Measurements from ENCODE around the gene ASB3.

Gene ASB3

DNA sequence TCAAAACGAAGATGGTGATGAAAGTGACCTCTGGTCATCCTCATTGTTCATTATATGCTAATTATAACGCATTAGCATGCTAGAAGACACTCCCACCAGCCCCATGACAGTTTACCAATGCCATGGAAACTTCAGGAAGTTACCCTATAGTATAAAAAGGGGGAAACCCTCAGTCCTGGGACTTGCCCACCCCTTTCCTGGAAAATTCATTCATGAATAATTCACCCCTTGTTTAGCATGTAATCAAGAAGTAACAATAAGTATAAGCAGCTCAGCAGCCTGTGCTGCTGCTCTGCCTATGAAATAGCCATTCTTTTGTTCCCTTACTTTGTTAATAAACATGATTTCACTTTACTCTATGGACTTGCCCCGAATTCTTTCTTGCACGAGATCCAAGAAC lies 89.7 kb downstream of the ASB3 start:
- H3K9ac ChIP-seq (ENCODE audit: low read length): no peak overlapping the region
- no peak overlapping the region for H2AFZ ChIP-seq (ENCODE audit: low read length)
- H3K4me3 ChIP-seq (ENCODE audit: low read length): no peak overlapping the region
- H3K27ac ChIP-seq (ENCODE audit: low read length): no peak overlapping the region
- no peaks in the 10 kb centered on the region for H4K20me1 ChIP-seq (ENCODE audit: insufficient read depth, low read length)
- no peaks in the 10 kb centered on the region for H3K4me1 ChIP-seq (ENCODE audit: low read length)
- no peaks in the 10 kb centered on the region for H3F3A ChIP-seq (ENCODE audit: insufficient read depth, low read length)
- H3K27me3 ChIP-seq (replicated peaks; ENCODE audit: insufficient read depth, low read length): no peaks in the 10 kb centered on the region
- no peaks in the 10 kb centered on the region for H3K9me2 ChIP-seq (replicated peaks; ENCODE audit: insufficient read depth, low read length)
- H3K9me3 ChIP-seq (replicated peaks; ENCODE audit: insufficient read depth, low read length): no peaks in the 10 kb centered on the region
- no peaks in the 10 kb centered on the region for H3K79me2 ChIP-seq (ENCODE audit: low read length)
- H3K4me2 ChIP-seq (ENCODE audit: low read depth, low read length): no peak overlapping the region
- TF ChIP-seq EZH2 (optimal IDR thresholded peaks at IDR 0.05; ENCODE audit: low read depth, low read length): no peak
- TF ChIP-seq, protein P1, sequence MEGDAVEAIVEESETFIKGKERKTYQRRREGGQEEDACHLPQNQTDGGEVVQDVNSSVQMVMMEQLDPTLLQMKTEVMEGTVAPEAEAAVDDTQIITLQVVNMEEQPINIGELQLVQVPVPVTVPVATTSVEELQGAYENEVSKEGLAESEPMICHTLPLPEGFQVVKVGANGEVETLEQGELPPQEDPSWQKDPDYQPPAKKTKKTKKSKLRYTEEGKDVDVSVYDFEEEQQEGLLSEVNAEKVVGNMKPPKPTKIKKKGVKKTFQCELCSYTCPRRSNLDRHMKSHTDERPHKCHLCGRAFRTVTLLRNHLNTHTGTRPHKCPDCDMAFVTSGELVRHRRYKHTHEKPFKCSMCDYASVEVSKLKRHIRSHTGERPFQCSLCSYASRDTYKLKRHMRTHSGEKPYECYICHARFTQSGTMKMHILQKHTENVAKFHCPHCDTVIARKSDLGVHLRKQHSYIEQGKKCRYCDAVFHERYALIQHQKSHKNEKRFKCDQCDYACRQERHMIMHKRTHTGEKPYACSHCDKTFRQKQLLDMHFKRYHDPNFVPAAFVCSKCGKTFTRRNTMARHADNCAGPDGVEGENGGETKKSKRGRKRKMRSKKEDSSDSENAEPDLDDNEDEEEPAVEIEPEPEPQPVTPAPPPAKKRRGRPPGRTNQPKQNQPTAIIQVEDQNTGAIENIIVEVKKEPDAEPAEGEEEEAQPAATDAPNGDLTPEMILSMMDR (IDR thresholded peaks at IDR 0.05; ENCODE audit: low read length): no peak
- TF ChIP-seq EZH2phosphoT487 (IDR thresholded peaks at IDR 0.05; ENCODE audit: low read length): no peak
- H3K36me3 ChIP-seq (replicated peaks; ENCODE audit: insufficient read depth, low read length): peaks cover 8% of the 10 kb centered on the region; the same call in 1 of the 2 replicates
- DNase-seq: no peak

DNA sequence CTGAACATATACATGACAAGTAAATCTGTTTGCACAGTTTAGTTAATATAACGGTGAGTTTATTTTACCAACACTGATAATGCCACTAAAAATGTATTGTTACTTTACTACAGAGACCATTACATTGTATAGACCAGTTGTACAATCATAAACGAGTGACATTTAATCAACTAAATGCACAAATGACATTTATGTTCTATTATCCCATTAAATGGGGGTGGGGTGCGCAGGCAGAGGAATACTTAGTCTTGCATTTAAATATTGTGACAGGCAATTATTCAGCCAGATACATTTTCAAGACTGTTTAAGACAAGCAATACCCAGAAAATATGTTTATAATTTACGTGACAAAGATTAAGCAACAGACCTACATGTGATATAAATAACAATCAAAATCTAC lies 91.2 kb downstream of the ASB3 start:
- Histone ChIP-seq H3K9ac (ENCODE audit: low read length) (no peak overlapping the region), H3K9me3 (replicated peaks; ENCODE audit: insufficient read depth, low read length) (no peaks in the 10 kb centered on the region), H3K27ac (ENCODE audit: low read length) (no peak overlapping the region), H3K9me2 (replicated peaks; ENCODE audit: insufficient read depth, low read length) (no peaks in the 10 kb centered on the region), H3K79me2 (ENCODE audit: low read length) (no peaks in the 10 kb centered on the region), H3K4me1 (ENCODE audit: low read length) (no peaks in the 10 kb centered on the region), H4K20me1 (ENCODE audit: insufficient read depth, low read length) (no peaks in the 10 kb centered on the region), H3F3A (ENCODE audit: insufficient read depth, low read length) (no peaks in the 10 kb centered on the region), H3K4me2 (ENCODE audit: low read depth, low read length) (no peak overlapping the region), H3K4me3 (ENCODE audit: low read length) (no peak overlapping the region), H3K36me3 (replicated peaks; ENCODE audit: insufficient read depth, low read length) (peaks cover 8% of the 10 kb centered on the region; the same call in 1 of the 2 replicates), H3K27me3 (replicated peaks; ENCODE audit: insufficient read depth, low read length) (no peaks in the 10 kb centered on the region), H2AFZ (ENCODE audit: low read length) (no peak overlapping the region)
- TF ChIP-seq EZH2 (optimal IDR thresholded peaks at IDR 0.05; ENCODE audit: low read depth, low read length): no peak
- TF ChIP-seq, protein P1 (IDR thresholded peaks at IDR 0.05; ENCODE audit: low read length): no peak
- TF ChIP-seq EZH2phosphoT487 (IDR thresholded peaks at IDR 0.05; ENCODE audit: low read length): no peak
- DNase-seq: no peak

DNA sequence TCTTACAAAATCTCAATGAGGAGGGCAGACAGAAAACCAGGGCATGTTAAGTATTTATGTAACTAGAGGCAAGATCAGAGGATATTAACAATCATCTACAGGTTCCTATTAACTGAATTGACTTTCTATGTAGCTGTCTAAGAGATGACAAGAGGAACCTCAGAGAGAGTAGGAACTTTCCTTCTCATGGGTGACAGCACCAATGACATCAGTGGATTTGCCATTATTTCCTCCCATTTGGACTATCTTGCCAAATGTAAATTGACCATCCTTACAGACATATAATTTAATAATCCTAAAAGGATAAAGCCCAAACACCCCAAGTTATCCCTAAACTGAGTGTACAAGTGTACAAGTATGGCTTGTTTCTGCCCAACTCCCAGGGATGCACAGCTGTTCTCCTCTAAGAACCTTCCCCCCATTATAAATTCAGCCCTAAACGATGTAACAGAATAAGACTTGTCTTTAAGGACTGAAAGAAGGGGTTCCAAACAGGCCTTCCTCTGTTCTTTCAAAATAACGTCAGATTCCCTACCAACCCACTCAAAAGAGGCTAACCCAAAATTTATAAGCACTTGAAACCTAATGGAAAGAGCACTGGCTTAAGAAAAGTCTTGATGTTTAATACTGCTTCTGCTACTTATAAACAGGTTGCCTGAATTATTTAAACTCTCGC lies 92.5 kb downstream of the ASB3 start:
- no peaks in the 10 kb centered on the region for H3K9me2 ChIP-seq (replicated peaks; ENCODE audit: insufficient read depth, low read length)
- no peaks in the 10 kb centered on the region for H3K27me3 ChIP-seq (replicated peaks; ENCODE audit: insufficient read depth, low read length)
- no peaks in the 10 kb centered on the region for H3K79me2 ChIP-seq (ENCODE audit: low read length)
- no peaks in the 10 kb centered on the region for H3K9me3 ChIP-seq (replicated peaks; ENCODE audit: insufficient read depth, low read length)
- no peak for TF ChIP-seq EZH2 (optimal IDR thresholded peaks at IDR 0.05; ENCODE audit: low read depth, low read length)
- TF ChIP-seq EZH2phosphoT487 (IDR thresholded peaks at IDR 0.05; ENCODE audit: low read length): no peak
- TF ChIP-seq, protein P1 (IDR thresholded peaks at IDR 0.05; ENCODE audit: low read length): no peak
- no peaks in the 10 kb centered on the region for H3K4me1 ChIP-seq (ENCODE audit: low read length)
- H3K9ac ChIP-seq (ENCODE audit: low read length): no peak overlapping the region
- no peaks in the 10 kb centered on the region for H4K20me1 ChIP-seq (ENCODE audit: insufficient read depth, low read length)
- H3K36me3 ChIP-seq (replicated peaks; ENCODE audit: insufficient read depth, low read length): no peaks in the 10 kb centered on the region
- H2AFZ ChIP-seq (ENCODE audit: low read length): no peak overlapping the region
- H3K27ac ChIP-seq (ENCODE audit: low read length): no peak overlapping the region
- no peak overlapping the region for H3K4me3 ChIP-seq (ENCODE audit: low read length)
- no peak overlapping the region for H3K4me2 ChIP-seq (ENCODE audit: low read depth, low read length)
- no peak for DNase-seq
- H3F3A ChIP-seq (ENCODE audit: insufficient read depth, low read length): no peaks in the 10 kb centered on the region

Measured in MM.1S (cell line).